Endothelial cell of umbilical vein (primary cell): ENCODE data around the gene PLOD1.

Experiments
- EZH2 ChIP-seq: IDR thresholded peaks from 2 replicates; pipeline ENCODE4 v1.6.1; 2012; ENCODE audit warnings: borderline replicate concordance, low read depth, mild to moderate bottlenecking, moderate library complexity, low read length, inconsistent platforms; ENCODE audit not compliant: severe bottlenecking
- MYC ChIP-seq: IDR thresholded peaks from one replicate; pipeline ENCODE4 v1.6.1; 2011; ENCODE audit warnings: mild to moderate bottlenecking, low read depth, low read length
- POLR2A ChIP-seq: IDR thresholded peaks from 2 replicates; pipeline ENCODE4 v1.6.1; 2012; ENCODE audit warnings: low read depth, mild to moderate bottlenecking, control low read depth, low read length
- POLR2AphosphoS5 ChIP-seq: IDR thresholded peaks from 2 replicates; pipeline ENCODE4 v1.6.1; 2012; ENCODE audit warnings: low read depth, mild to moderate bottlenecking, control low read depth, low read length, moderate library complexity; ENCODE audit not compliant: insufficient read depth
- TF ChIP-seq, protein P1 (sequence below), 2 donors: IDR thresholded peaks; 1 replicate in 1 of 2; 2 replicates in 1 of 2; pipeline ENCODE4 v1.5.1; 2011; ENCODE audit warnings: low read length in 2 of 2, mild to moderate bottlenecking in 2 of 2, moderate library complexity in 2 of 2, control low read depth in 1 of 2, inconsistent platforms in 1 of 2, low read depth in 1 of 2; ENCODE audit not compliant: insufficient read depth in 1 of 2; ENCODE audit errors: extremely low read depth in 1 of 2

DNA sequence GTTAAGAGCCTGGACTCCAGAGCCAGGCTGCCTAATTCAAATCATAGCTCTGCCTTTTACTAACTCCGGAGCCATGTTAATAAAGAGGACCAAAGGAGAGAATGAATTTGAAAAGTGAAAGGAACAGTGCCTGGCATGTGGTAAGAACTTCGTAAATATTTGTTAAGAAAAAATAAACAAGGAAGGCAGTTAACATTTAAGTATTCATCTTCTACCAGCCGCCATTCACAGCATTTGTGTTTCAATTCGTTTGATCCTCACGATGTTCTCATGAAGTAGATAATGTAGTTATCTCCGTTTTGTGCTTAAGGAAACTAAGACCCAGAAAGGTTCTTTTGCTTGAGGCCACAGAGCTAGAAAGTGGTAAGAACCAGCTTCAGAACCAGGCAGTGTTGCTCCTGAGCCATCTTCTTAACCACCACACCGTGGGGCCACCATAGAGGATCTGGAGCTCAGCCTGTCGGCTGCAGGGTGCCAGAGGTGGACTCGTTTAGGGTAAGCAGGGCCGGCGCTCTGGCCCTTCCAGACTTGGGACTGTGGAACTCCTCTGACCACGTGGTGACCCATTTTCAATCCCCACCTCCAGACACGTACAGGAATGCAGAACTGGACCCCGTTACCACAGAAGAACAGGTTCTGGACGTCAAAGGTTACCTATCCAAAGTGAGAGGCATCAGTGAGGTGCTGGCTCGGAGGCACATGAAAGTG is 57.6 kb downstream of the PLOD1 start:
- TF ChIP-seq, protein P1, sequence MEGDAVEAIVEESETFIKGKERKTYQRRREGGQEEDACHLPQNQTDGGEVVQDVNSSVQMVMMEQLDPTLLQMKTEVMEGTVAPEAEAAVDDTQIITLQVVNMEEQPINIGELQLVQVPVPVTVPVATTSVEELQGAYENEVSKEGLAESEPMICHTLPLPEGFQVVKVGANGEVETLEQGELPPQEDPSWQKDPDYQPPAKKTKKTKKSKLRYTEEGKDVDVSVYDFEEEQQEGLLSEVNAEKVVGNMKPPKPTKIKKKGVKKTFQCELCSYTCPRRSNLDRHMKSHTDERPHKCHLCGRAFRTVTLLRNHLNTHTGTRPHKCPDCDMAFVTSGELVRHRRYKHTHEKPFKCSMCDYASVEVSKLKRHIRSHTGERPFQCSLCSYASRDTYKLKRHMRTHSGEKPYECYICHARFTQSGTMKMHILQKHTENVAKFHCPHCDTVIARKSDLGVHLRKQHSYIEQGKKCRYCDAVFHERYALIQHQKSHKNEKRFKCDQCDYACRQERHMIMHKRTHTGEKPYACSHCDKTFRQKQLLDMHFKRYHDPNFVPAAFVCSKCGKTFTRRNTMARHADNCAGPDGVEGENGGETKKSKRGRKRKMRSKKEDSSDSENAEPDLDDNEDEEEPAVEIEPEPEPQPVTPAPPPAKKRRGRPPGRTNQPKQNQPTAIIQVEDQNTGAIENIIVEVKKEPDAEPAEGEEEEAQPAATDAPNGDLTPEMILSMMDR (IDR thresholded peaks at IDR 0.05; ENCODE audit: extremely low read depth in 1 of 2, insufficient read depth in 1 of 2, low read depth in 1 of 2, low read length in 2 of 2): no peak
- TF ChIP-seq MYC: no peak
- no peak for TF ChIP-seq POLR2AphosphoS5
- TF ChIP-seq POLR2A: no peak
- no peak for TF ChIP-seq EZH2
